ENCODE measurements around the gene BAZ2B.

- TF ChIP-seq POLR2AphosphoS5 (IDR thresholded peaks at IDR 0.05) (no peak), EP300 (IDR thresholded peaks at IDR 0.05) (no peak), CTCF (IDR thresholded peaks at IDR 0.05) (no peak)
Measured at GRCh38 chr2:159419403-159419802, 196.9 kb downstream of the BAZ2B start.
